Right ventricle myocardium inferior (tissue), 1 donor: ENCODE measurements around the gene DPM2. TPM values are rescaled to one million over a fixed set of nuclear protein-coding genes. Genes with fewer than 3 reads are reported as not detected.

ENCODE experiments used
- ATAC-seq: fragments of 200-7000 bp; cut with Tn5 transposase; one replicate; pipeline ENCODE4 v1.9.1; 2020; ENCODE audit warnings: mild to moderate bottlenecking, moderate library complexity
- DNase-seq: peaks from one replicate; pipeline ENCODE4 v3.0.0; 2021; ENCODE audit errors: missing footprints
- intact Hi-C: fragments of 100-400 bp; cut with DNase I; formaldehyde crosslinking; loops from one replicate; pipeline ENCODE4 v1.11.0; 2022
- total RNA-seq: library from RNA; stranded (reverse); fragmentation: NEBNext Ultra II Directional; extraction: Animal tissue kit (Norgen Biotek cat#: 25700); gene quantifications from one replicate; pipeline ENCODE4 v1.2.1, GENCODE V29; 2021
- donor health status: DM: no; HTN: yes; CAD: no; lungs with severe emphysema.

DPM2 gene
- total RNA-seq, 1 donor from 2014 or later = 11.9 TPM

- DNase-seq = no peak
- intact Hi-C loops = loop anchor here (5.0 kb wide), 2 partner anchors 38 to 128 kb away; partner anchors contain the start of genes AK1 and CDK9
- ATAC-seq = no peak
Observed at GRCh38 chr9:127915325-127915752, 22.3 kb downstream of the DPM2 start.

- no peak for ATAC-seq
- no peak for DNase-seq
- intact Hi-C loops = no loop called here
Observed at GRCh38 chr9:127913682-127914081, 24.0 kb downstream of the DPM2 start.

- intact Hi-C loops = no loop called here
- ATAC-seq (no peak), DNase-seq (no peak)
Observed at GRCh38 chr9:127912882-127913281, 24.8 kb downstream of the DPM2 start.

GRCh38 chr9:127912296-127912695, 25.4 kb downstream of the DPM2 start:
- DNase-seq (no peak), ATAC-seq (no peak)
- intact Hi-C loops = no loop called here

GRCh38 chr9:127910613-127911205, 26.9 kb downstream of the DPM2 start:
- DNase-seq (no peak), ATAC-seq (no peak)
- intact Hi-C loops = no loop called here

- ATAC-seq (no peak), DNase-seq (no peak)
- intact Hi-C loops = no loop called here
Observed at GRCh38 chr9:127909839-127910273, 27.8 kb downstream of the DPM2 start.

- intact Hi-C loops = no loop called here
- DNase-seq (no peak), ATAC-seq (no peak)
Observed at GRCh38 chr9:127908660-127908926, 29.1 kb downstream of the DPM2 start.

- ATAC-seq (no peak), DNase-seq (no peak)
- intact Hi-C loops = no loop called here
Observed at GRCh38 chr9:127907867-127908659, 29.6 kb downstream of the DPM2 start.

- intact Hi-C loops = no loop called here
- no peak for ATAC-seq
Observed at GRCh38 chr9:127905788-127906191, 31.9 kb downstream of the DPM2 start.

GRCh38 chr9:127905004-127905728, 32.5 kb downstream of the DPM2 start:
- ATAC-seq (no peak), DNase-seq (peak; percentile 45)
- intact Hi-C loops = no loop called here

More at GRCh38 chr9:127905788-127906191, 31.9 kb downstream of the DPM2 start:
- DNase-seq = no peak

GRCh38 chr9:127904561-127905003, 33.1 kb downstream of the DPM2 start:
- intact Hi-C loops = no loop called here
- DNase-seq = peak; percentile 70
- ATAC-seq = peak; percentile 37

GRCh38 chr9:127903557-127904475, 33.8 kb downstream of the DPM2 start:
- peak; percentile 12 for ATAC-seq
- intact Hi-C loops = no loop called here

GRCh38 chr9:127899128-127899943, 38.3 kb downstream of the DPM2 start, which contains the start of gene ST6GALNAC6:
TSS of gene ST6GALNAC6 (minus strand) at chr9:127899603. CDS start at chr9:127897981, 1,622 bp downstream.
- DNase-seq = peak; percentile 89
- intact Hi-C loops = no loop called here
- peak; percentile 84 for ATAC-seq

More at GRCh38 chr9:127903557-127904475, 33.8 kb downstream of the DPM2 start:
- peak; percentile 86 for DNase-seq

- peak; percentile 52 for ATAC-seq
- no peak for DNase-seq
- intact Hi-C loops = no loop called here
Observed at GRCh38 chr9:127898433-127899127, 39.1 kb downstream of the DPM2 start.

GRCh38 chr9:127897193-127897692, 40.4 kb downstream of the DPM2 start:
- DNase-seq (peak; percentile 84), ATAC-seq (peak; percentile 84)
- intact Hi-C loops = no loop called here

- ATAC-seq (no peak), DNase-seq (no peak)
- intact Hi-C loops = no loop called here
Observed at GRCh38 chr9:127896395-127897192, 41.1 kb downstream of the DPM2 start.
